ENCODE results near the gene GFOD1. TPM values are rescaled to one million over a fixed set of nuclear protein-coding genes. Genes with fewer than 3 reads are reported as not detected.
"Not testable (repeated sequence)": the region's sequence is repeated elsewhere in the genome, so short reads cannot be mapped to it uniquely, and the experiment has no call there.

The GFOD1 gene
- polyA plus RNA-seq, 5 donors, result 5.2 to 7.6 (median 6.3) TPM

DNA sequence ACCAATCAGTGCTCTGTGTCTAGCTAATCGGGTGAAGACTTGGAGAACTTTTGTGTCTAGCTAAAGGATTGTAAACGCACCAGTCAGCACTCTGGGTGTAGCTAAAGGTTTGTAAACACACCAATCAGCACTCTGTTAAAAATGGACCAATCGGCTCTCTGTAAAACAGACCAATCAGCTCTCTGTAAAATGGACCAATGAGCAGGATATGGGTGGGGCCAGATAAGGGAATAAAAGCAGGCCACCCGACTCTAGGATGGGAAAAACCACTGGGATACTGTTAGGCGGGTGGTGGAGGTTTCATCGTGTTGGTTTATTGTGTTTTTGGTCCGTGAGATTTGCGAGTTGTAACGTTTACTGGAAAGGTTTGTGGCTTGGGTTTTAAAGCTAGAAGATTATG, 25.5 kb upstream of the GFOD1 start:
- no peak for DNase-seq

DNA sequence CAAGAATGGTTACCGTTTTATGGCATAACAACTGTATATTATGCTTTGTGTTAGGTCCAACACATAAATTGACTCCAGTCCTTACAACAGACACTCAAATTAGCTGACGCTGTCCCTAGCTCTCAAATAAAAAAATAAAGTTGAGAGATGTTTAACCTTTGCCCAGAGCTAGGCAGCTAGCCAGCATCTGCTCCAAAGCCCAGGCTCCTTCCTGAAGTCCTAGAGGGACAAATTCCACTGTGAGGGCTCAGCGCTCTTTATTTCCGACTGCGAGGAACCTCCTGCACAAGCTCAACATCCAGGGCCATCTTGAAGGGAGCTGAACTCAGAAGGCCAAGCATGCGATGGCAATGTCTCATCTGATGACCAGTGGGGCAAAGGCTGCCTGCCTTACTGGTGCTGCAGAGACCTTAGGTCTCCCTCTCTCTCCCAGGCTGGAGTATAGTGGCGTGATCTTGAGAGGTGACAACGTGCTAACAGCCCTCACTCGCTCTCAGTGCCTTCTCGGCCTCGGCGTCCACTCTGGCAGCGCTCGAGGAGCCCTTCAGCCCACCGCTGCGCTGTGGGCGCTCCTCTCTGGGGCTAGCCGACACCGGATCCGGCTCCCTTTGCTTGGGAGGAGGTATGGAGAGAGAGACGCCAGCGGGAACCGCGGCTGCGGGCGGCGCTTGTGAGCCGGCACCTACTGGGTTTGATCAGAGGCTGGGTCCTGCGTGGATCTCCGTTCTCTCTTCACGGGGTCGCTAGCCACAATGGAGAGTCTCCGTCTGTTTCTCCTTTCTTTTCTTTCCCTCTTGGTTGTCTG, 24.7 kb upstream of the GFOD1 start:
- peak in 1 of 2 donors; percentile 49 for DNase-seq

DNA sequence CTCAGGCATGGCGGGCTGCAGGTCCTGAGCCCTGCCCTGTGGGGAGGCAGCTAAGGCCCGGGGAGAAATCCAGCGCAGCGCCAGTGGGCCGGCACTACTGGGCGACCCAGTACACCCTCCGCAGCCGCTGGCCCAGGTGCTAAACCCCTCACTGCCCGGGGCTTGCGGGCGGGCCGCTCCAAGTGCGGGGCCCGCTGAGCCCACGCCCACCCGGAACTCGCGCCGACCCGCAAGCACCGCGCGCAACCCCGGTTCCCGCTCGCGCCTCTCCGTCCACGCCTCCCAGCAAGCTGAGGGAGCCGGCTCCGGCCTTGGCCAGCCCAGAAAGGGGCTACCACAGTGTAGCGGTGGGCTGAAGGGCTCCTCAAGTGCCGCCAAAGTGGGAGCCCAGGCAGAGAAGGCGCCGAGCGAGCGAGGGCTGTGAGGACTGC, 23.8 kb upstream of the GFOD1 start:
- DNase-seq, result not testable (repeated sequence)

DNA sequence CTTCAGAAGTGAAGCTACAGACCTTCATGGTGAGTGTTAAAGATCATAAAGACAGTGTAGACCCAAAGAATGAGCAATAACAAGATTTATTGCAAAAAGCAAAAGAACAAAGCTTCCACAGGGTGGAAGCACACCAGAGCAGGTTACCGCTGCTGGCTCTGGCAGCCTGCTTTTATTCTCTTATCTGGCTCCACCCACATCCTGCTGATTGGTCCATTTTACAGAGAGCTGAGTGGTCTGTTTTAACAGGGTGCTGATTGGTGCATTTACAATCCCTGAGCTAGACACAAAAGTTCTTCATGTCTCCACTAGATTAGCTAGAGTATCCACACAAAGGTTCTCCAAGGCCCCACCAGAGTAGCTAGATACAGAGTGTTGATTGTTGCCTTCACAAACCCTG, 23.0 kb upstream of the GFOD1 start:
- not testable (repeated sequence) for DNase-seq

DNA sequence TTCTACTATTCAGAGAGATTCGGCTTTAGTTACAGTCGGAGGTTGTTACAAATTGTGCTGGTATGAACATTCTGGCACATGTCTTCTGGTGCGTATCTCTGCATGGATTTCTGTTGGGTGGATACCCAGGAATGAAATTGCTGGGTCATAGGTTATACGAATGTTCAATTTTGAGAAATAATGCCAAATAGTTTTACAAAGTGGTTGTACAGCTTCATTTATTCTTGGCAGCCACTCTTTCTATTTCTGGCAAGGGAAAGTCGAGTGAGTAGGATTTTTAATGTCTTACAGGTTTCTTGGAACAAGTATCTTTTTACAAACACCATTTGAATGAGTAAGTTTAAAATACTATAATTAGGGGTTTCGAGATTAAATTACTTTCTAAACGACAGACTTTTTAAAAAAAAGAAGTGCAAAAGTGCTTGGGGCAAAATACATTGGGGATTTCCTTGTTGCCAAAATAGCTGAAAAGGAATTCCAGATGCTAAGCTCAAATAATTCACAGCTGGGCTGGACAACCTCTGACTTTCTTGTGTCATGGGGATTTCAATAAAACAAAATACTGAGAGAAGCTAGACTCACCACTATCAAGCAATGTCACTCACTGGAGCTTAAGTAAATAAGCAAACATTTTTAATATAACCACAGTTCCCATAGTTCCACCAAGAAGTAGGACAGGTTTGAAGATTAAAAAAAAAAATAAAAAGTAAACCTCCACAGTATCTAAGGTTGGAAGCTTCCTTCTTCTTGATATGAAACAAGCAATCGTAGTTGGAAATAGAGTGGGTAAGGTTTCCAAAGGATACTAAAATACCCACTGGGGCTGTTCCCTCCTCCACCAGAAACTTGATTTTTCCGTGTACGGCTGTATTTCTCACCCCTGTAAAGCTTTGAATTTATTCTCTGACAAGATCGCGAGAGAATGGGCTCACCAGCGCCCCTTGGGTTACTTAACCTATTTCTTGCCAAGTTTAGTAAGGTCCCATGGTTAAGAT, 21.6 kb upstream of the GFOD1 start:
- DNase-seq, result peak in 1 of 2 donors; percentile 38

DNA sequence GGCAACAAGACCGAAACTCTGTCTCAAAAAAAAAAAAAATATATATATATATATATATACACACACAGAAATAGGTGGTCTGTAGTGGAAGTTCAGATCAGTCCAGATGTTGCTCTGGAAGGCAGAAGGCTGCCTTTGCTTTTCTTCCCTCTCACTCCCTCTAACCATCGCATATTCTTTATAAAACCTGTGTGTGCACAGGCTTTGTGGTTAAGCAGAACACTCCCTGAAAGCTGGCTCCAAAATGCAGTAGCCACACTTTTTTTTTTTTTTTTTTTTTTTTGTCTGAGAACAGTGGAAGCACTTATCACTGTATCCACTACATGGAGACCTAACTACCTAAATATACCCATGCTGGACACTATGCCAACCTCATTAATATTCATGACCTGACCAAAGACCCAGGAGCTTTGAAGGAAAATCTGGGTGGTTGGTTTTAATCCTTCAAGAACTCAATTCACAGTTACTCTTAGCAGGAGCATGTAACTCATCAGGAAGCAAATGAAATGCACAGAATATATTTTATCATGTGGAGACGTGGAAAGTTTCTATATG, 20.0 kb upstream of the GFOD1 start:
- DNase-seq, result no peak

DNA sequence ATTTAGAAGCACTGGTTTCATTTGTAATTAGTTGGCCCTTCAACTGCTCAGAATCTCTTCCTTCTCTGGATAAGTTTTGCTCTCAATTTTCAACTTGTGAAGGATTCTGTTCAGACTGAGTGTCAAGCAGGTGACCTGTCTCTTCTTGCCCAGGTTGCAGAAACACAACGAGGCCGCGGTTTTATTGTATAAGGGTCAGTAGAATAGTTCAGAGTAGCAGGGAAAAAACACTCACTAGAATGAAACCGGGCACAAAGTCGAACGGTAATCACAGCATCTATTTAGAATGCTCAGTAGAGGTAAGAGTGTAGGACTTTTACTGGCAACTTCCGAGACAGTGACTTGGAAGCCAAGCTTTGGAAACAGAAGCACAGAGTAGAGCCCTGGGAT, 17.9 kb upstream of the GFOD1 start:
- DNase-seq, result no peak

DNA sequence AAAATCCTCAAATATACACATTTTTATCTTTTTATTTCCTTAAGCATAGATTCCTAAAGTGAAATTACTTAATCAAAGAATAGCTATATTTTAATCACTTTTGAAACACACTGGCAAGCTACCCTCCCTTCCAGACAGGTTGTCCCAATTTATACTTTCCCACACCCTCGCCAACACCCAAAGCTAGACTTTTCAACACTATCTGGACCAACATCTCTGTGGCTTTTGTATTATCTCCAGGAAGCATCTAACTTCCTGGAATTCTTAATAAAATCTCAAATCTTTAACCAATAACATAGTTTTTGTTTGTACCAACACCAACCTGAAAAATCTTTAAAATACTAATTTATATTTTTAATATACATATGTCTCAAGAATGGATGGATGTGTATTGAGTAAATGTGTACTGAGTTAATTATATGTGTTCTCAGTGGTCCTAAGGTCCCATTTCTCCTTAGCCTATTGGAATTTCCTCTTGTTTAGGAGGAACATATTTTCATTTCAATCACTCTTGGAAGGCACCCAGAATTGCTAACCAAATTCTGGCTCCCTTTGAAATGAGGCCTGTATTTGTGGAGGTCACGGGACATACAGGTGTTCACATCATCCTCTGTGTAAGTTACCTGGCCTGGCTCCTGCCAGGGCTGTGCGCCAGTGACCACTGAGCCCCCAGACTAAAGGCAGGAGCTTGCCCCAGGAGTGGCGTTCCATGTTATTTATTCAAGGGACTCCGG, 17.4 kb upstream of the GFOD1 start:
- no peak for DNase-seq

DNA sequence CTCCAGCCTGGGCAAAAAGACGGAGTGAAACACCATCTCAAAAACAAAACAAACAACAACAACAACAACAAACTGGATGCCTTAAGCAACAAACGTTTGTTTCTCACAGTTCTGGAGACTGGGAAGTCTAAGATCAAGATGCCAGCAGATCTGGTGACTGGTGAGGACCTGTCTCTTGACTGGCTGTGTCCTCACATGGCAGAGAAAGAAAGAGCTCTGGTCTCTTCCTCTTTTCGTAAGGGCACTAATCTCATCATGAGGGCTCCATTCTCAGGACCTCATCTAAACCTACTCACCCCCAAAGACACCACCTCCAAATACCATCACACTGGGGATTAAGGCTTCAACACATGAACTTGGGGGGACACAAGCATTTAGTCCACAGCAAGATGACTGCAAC, 13.5 kb upstream of the GFOD1 start:
- DNase-seq, result no peak

DNA sequence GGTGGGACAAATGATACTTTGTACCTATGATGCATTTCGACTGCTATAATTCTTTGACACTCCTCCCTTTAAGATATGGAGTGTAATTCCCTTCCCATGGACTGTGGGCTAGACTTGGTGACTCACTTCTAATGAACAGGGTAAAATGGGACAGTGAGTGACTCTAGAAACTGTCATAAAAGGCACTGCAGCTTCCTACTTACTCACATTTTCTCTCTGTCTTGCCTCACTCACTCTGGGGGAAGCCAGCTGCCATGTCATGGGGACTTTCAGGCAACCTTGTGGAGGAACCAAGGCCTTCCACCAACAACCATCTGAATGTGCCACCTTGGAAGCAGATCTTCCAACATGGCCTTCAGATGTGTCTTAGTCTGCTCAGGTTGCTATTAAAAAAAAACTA, 12.9 kb upstream of the GFOD1 start:
- DNase-seq, result no peak

DNA sequence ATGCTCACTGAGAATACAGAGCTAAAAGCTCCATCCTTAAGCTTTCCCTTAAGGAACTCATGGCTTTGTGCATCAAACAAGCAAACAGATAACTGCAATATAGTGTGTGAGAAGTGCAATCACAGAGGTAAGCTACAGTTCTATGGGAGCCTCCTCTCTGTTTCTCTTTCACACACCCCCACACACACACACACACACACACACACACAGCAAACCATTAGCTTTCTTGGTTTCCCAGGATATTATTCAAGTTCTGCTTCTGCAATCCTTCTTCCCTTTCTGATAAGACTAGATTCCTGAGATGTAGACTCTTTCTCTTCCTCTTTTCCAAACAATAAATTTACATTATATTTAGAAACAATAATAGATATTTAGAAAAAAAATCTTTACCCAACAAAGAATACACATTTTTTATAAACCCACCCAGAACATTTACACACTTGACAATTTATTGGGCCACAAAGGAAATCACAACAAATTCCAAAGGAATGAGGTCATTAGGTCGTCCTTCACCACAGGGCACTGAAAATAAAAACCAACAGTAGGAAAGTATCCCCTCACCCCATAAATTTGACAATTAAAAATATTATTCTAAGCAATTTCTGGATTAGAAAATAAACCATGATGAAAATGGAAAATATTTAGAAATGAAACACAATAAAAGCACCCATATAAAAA, 9.3 kb upstream of the GFOD1 start:
- DNase-seq, result no peak

DNA sequence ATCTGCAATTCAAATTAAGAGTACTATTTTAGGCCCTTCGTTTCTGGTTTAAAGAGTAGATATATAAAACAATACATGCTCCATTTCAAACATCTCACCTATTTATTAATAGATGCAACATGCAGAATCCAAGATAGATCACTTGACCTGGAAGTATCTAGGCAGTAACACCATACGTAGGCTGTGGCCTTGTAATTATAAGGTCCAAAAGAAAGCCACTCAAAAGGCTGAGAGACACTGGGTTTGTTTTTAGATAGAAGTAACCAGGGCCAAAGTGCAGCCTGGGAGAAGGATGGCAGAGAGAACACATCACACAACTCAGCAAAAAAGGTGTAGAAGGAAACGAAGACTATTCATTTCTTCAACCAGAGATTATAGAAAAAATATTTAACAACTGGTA, 8.4 kb upstream of the GFOD1 start:
- no peak for DNase-seq

DNA sequence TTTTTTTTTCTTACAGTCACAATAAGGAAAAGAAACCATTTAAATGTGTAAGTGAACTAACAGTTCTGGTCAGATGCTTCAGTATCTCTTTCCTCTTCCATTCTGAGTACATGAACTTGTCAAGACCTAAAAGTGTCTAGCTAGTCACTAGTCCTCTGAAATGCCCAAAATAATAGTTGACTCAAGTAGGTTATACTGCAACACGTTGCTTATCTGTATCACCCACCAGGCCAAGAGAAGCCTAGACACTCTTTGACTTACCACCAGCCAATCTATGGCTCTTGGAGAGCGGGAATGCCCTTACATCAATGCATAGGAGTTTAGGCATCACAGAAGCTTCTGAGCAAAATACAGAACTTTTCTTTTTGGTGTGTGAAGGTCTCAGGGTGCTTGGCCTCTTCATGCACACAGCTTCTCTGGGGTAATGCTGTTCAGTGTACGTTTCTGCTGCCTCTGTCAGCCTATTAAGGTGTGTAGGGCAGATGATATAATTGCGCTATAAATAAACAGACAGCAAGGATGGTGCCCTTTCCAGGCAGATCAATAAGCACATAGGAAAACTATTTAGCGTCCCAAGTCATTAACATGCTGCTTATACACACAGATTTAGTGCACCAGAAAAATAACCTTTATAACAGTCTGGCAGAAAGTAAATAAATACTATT, 7.8 kb upstream of the GFOD1 start:
- no peak for DNase-seq

DNA sequence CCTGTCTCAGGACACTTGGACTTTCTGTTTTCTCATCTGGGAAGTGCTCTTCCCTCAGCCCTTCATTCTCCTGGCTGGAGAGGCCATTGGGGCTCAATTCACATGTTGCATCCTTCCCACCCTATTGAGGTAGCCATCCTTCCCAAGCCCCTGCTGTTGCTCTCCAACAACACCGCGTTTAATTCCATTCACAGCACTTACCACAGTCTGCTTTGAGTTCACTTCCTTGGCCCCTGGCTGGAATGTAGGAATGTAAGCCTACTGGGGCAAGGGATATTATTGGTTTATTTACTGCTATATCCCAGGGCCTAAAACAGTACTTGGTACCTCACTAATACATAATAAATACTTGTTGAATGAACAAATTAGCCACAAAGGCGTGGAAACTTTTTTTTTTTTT, 6.7 kb upstream of the GFOD1 start:
- no peak for DNase-seq

DNA sequence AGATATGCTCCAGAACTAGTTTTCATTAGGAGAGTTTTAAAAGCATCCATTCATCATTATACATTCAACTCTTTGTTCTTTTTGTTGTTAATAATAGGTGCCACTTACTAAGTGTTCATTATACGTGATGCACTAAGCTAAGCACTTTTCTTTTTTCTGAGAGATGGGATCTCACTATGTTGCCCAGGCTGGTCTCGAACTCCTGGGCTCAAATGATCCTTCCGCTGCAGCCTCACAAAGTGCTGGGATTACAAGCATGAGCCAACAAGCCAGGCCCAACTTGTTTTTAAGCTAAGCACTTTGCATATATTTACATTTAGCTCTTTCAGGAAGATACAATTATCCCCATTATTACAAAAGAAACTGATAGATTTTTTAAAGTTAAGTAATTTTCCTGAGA, 5.7 kb upstream of the GFOD1 start:
- DNase-seq, result no peak

DNA sequence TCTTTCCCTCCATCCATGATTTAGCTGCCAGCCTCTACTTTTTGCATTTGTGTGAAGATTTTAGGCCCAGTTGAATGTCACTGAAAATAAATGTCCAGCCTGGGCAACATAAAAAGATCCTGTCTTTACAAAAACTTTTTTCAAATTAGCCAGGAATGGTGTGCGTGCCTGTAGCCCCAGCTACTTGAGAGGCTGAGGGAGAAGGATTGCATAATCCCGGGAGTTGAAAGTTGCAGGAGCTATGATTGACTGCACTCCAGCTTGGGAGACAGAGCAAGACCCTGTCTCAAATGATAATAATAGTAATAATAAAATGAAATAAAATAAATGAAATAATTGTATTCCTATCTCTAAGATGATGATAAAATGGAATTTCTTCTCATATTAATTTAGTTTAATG, 5.0 kb upstream of the GFOD1 start:
- DNase-seq, result no peak

DNA sequence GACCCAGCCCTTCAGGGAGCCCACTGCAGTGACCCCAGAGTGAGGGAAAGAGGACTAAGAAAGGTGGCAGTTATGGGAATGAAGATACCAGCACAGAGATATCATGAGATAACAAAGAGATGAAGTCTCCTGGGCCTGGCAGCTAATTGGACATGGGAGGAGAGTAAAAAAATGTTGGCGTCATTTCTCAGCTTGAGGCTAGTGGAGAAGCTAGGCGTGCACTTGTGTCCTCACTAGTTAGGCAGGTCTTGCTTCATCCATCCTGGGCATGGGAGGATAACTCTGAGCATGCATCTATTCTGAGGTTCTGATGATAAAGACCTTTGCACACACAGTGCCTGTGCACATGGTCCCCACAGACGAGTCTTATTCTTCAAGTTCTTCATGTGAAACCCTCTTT, 4.1 kb upstream of the GFOD1 start:
- no peak for DNase-seq

DNA sequence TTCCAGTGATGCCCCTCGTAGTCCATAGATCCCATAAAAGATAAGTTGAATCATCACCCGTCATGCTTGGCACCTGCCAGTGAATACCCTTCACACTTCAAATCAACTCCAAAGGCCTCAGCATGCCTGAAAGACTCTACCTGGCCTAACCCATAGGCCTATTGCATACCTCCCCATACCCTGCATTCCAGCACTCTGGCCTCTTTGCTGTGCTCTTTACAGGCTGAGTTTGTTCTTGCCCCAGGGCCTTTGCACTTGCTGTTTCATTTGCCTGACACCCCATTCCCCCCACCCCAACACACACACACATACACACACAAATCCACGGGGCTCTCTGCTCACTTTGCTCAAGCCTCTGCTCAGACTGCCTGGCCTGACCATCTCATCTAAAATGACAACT, 3.0 kb upstream of the GFOD1 start:
- no peak for DNase-seq

DNA sequence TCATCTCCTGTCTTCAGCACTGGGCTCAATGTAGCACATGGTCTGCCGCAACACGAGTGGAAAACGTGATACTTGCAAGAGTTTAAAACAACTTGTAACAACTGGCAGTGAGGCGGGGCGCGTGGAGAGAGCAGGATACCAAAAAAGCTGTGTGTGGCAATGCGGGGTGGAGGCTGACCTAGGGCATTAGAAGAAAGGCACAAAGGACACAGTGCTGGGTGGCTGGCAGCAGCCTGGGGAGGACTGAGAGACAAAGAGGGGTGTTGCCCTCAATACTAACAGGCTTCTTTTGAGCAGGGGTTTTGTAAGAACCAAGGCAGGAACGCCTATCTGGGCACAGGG, 1.5 kb upstream of the GFOD1 start:
- no peak for DNase-seq

DNA sequence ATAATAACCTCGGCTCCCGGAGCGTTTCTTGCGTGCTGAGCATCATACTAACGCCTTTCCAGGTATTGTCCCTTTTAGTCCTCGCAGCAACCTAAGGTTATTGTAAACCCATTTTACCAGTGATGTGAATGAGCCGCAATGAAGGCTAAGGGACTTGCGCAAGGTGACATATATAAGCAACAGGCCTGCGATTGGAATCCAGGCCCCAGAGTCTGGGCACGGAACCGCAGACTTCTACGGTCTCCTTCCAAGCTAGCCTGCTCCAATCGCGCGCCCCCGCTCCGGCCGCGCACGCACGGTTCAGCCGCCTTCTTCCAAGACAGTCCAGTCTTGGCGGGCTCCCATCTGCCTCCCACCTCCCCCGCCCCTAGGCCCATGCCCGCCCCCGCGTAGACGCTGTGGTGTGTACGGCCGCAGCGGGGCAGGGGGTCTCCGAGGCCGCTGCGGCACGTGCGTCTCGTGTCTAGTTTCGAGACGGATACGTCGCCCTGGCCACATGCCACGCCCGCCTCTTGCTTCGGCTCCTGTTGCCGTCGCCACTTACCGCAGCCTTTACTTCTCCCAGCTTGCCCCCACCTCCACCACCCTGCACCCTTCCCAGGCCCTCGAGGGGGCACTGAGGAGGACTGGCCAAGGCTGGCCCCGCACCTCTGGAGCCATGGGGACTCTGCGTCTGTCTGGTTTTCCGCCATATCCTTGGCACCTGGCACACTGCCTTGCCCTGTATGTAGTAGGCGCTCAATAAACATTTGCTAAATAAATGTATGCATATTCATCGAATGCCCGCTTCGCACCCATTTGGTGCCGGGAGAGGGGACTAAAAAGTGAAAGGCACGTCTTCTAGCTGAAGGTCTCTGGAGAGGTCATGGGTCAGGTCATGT, 855 bp upstream of the GFOD1 start:
- peak in 1 of 2 donors; percentile 39 for DNase-seq

Measured in right lung (tissue), 5 donors.